GM18861 (cell line): ENCODE measurements around the gene E2F3.
"Not testable (repeated sequence)": the region's sequence is repeated elsewhere in the genome, so short reads cannot be mapped to it uniquely, and the experiment has no call there.

Experiments used
- ATAC-seq: cut with Tn5 transposase; IDR thresholded peaks from one replicate; pipeline ENCODE4 v1.9.1; 2021; ENCODE audit not compliant: unreplicated experiment

Gene E2F3

DNA sequence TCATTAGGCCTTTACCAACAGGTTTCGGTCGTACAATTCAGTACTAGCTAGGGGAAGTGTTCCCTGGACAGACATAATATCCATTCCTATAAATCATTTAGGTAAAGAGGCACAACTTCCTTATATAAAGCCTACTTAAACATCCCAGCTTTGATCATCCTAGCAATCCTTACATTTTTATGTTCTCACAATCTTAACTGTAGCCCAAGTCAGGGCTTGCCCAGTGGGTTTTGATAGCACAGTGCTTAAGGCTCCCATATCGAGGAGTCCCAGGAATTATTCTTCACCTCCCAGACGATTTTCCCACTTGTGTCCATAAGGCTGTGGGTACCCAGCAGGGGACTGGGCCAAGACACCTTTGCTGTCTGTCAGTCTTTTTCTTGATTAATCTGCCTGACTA is 63.2 kb downstream of the E2F3 start:
- ATAC-seq, result no peak

DNA sequence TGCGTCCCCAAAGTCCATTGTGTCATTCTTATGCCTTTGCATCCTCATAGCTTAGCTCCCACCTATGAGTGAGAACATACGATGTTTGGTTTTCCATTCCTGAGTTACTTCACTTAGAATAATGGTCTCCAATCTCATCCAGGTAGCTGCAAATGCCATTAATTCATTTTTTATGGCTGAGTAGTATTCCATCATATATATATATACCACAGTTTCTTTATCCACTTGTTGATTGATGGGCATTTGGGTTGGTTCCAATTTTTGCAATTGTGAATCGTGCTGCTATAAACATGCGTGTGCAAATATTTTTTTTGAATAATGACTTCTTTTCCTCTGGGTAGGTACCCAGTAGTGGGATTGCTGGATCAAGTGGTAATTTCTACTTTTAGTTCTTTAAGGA is 63.9 kb downstream of the E2F3 start:
- ATAC-seq, result not testable (repeated sequence)

DNA sequence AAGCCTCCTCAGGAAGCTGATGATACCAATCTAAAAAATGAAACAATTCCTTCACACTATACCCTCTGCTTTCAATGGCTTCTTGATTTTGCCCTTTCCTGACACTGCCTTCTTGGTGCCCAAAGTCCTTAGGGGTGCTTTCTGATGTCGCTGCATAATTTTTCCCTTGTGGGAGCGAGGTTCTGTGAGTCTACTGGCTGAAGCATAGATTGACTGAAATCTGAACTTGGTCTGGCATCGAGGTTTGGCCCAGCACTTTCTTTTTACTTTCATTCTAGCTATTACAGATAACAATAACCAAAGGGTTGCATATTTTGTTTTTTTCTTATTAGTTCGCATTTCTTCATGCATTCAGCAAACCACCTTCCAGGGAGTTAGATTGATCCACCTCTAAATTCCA is 65.8 kb downstream of the E2F3 start:
- peak; percentile 61 for ATAC-seq

DNA sequence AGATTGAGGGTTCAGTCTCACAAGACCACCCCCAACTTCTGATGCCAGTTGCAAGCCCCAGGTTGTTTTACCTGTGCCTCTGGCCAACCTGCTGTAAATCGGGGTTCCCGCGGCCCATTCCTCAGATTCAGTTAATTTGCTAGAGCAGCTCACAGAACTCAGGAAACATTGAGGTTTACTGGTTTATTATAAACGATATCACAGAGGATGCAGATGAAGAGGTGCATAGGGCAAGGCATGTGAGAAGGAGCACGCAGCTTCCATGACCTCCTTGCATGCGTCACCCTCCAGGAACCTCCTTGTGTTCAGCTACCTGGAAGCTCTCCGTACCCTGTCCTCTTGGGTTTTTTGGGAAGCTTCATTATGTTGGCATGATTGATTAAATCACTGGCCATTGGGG is 66.5 kb downstream of the E2F3 start:
- no peak for ATAC-seq

- no peak for ATAC-seq
These were observed 71.1 kb downstream of the E2F3 start for GRCh38 chr6:20472748-20473147.

- no peak for ATAC-seq
These were observed 71.8 kb downstream of the E2F3 start for GRCh38 chr6:20473518-20473917.

- no peak for ATAC-seq
These were observed 73.3 kb downstream of the E2F3 start for GRCh38 chr6:20474874-20475542.

DNA sequence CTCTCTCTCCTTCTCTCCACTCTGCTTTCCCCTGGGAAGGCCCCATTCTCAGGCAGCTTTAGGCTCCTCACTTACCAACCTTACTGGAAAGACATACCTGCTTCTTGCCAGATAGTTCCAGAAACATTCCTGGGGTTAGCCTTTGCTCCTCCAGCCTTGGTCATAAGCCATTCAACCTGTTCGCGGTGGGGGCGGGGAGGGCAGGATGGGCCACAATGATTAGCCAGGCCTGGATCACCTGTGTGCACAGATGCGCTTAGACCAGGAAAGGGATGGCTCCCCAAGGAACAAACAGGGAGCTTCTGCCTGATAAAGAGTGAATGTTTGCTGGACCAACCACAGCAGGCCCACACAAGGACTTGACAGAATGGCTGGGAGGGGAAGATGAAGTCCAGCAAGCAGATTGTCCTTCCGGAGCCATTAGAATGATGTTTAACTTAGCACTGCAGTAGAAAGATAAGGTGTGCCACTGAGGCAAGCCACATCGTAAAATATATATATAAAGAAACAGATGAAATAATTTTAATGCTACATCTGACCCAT is 74.9 kb downstream of the E2F3 start:
- ATAC-seq, result no peak

DNA sequence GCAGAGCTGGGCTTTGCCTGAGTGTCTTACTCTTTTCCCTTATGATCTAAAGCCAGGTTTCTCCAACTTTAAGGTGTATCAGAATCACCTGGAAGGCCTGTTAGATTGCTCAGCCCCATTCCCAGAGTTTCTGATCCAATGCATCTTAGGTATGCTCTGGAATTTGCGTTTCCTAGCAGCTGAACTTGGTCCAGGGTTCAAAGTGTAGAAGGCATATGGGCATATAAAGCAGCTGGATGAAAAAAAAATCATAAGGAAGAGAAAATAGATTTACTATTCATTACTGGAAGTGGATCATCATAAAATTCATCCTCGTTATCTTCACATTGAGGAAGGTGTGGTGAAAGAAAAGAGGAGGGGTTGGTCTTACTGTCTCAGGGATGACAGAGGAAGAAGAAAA is 75.8 kb downstream of the E2F3 start:
- no peak for ATAC-seq

DNA sequence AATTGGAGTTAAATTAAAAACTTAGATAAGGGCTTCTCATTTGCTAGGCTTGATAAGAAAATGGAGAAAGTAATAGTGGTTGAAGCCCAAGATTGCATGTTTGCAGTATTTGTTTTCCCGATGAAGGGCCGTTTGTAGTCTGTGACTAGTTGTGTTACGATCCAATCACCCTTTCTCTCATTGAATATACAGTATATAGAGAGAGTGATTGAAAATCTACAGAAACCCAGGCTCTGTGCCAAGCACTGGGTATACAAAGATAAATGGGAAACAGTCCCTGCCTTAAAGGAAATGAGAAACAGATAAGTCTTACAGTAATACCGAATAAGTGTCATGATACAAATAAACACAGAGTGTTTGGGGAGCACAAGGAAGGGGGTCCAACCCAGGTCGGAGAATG is 77.4 kb downstream of the E2F3 start:
- no peak for ATAC-seq

- ATAC-seq, result no peak
These were observed 77.8 kb downstream of the E2F3 start for GRCh38 chr6:20479526-20479925.

DNA sequence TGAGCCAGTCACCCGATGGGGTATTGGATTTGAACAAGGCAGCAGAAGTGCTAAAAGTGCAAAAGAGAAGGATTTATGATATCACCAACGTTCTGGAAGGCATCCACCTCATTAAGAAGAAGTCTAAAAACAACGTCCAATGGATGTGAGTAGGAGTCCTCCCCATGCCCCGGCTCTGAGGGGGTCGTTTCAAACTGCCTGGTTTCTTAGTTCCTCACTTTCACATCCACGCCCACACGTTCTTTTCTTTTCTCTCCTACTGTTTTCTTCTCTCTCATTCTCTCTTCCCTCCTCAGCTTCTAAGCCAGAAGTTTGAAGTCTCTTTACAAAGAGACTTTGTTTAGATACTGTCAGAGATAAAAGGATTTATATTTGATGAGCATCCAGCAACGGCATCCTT is 79.6 kb downstream of the E2F3 start:
- ATAC-seq, result no peak

- ATAC-seq, result no peak
These were observed 82.3 kb downstream of the E2F3 start for GRCh38 chr6:20483887-20484497.

DNA sequence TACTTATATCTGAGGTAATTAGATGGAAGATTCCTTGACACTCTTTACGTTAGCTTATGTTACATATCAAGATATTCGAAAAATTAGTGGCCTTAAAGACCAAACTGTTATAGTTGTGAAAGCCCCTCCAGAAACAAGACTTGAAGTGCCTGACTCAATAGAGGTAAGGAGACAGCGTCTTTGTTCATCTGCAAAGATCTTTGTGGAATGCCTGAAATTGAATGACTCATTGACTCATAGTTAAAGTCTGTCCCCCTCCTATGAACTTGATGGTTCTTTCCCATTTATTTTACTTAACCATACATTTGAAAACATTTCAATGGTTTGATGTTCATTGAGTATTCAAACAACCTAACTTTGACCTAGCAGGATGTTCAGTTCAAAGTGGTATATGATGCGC is 85.0 kb downstream of the E2F3 start:
- ATAC-seq, result no peak

GRCh38 chr6:20487669-20488375 is 86.1 kb downstream of the E2F3 start:
- ATAC-seq, result no peak

DNA sequence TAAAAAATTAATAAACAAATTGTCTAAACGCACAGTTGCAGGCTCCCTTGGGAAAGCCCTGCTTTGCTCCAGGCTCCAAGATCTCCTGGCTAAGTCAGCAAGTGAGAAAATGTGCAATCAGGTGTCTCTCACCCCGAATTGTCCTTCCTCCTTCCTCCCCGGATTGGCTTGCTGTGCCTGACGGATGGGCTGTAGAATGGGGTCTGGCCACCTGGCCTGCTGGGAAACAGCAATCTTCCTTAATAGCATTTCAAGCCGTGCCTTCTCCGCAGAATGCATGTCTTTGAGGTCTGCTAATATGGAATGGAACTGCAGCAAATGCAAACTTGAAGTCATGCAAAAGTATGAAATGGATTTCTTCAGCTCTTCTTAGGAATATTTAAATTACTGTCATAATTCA is 88.9 kb downstream of the E2F3 start:
- no peak for ATAC-seq

DNA sequence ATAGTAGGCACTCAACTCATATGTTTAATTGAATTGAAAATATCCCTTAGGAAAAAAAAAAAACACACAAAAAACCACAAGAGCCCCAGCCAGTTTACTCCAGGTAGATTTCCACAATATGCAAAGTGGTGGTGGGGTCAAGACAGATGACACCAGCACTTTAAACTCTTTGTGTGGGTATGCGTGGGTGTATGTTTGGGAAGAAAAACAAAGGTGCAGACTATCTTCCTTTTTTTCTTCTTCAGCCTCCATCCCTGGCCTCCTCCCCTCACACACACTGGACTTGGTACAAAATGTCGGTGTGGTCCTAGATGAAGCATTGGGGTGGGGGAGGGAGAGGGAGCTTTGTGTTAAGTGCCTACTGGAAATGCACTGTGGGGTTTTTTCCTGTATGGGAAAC is 90.4 kb downstream of the E2F3 start:
- no peak for ATAC-seq

DNA sequence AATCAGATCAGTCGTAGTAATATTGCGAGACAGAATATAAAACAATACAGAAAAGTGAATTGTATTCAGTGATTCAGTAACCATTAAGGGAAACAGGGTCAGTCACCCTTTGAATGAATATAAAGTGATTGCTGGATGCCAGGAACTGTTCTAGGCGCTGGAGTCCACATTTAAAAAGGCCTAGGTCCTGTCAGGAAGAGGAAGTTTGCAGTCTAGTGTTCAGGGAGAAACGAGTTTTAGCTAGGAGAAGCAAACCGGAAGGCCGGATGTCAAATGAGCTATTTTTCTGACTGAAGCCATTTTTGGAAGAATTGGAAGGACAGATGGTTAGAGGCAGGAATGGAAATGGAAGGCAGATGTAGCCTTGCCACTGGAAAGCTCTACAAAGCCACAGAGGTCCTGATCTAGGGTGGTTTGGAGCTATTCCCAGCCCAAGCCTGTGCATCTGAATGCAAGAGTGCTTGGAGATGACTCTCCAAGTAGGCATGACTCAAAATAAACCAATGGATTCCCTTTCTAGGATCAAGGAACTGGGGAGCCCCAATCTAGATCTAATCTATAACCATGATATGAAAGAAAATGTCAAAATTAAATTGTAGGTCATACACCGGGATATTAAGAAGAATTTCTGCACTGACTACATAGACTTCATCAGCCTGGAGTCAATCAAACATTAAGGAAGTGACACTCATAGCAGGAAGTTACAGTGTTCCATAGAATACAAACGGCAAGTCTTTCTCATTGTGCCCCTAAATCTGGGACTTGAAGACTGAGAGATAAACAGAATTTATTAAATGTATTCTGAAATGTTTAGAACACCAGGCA is 95.7 kb downstream of the E2F3 start:
- ATAC-seq, result no peak

GRCh38 chr6:20498041-20498385 is 96.3 kb downstream of the E2F3 start:
- no peak for ATAC-seq

DNA sequence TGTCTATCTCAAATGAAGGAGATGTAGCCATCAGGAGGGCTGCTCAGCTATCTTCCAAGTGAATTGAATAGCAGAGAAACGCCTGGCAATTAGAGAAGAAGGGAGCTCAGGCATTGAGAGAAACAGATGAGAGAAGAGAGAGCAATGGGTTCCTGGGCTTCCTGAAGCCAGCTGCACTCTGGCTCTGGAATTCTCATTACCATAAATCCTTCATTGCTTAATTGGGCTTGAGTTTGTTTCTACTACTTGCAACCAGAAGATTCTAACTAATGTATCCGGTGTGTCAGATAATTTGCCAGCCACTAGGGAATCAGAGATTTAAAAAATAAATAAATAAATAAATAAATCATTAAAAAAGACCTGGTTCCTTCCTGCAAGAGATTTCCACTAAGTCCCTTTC is 107.5 kb downstream of the E2F3 start:
- ATAC-seq, result no peak

GRCh38 chr6:20511852-20512251 is 110.2 kb downstream of the E2F3 start:
- ATAC-seq, result no peak
